IMR-90 (cell line): Measurements from ENCODE around the gene SPATA32. TPM values are rescaled to one million over a fixed set of nuclear protein-coding genes. Genes with fewer than 3 reads are reported as not detected.

Experiments
- ATAC-seq: fragments of 200-7000 bp; cut with Tn5 transposase; 2 replicates; pipeline ENCODE4 v1.9.1; 2020; ENCODE audit warnings: low read depth, mild to moderate bottlenecking, moderate library complexity
- BruUV-seq: library from RNA; stranded (reverse); fragments of 400-500 nt; replicated peaks from 2 replicates; lab custom pipeline; 2021; lab: Mats Ljungman, UMichigan
- CTCF ChIA-PET: fragments of 300-600 bp; formaldehyde crosslinking; extraction: SDS; loops from one replicate; lab custom pipeline; 2021; ENCODE audit warnings: antibody characterized with exemption; lab: Yijun Ruan, JAX
- POLR2A ChIA-PET: fragments of 300-600 bp; sonication (Branson Sonifier 250); formaldehyde crosslinking; loops from one replicate; lab custom pipeline; 2022; ENCODE audit warnings: antibody characterized with exemption; ENCODE audit not compliant: unreplicated experiment; lab: Charles Lee
- DNase-seq: peaks from one replicate; pipeline ENCODE4 v3.0.0; 2013
- H2AFZ ChIP-seq: replicated peaks from 2 replicates; pipeline ENCODE3; 2013; ENCODE audit warnings: low read length, mild to moderate bottlenecking; ENCODE audit not compliant: poor library complexity
- H2AK5ac ChIP-seq: 2 replicates; pipeline ENCODE4 v1.6.1; 2013; ENCODE audit warnings: low read depth, low read length, inconsistent platforms
- H2AK9ac ChIP-seq: replicated peaks from 2 replicates; pipeline ENCODE3; 2013; ENCODE audit warnings: mild to moderate bottlenecking, low read depth, low read length, moderate library complexity; ENCODE audit not compliant: poor library complexity
- H2BK120ac ChIP-seq: 2 replicates; pipeline ENCODE4 v1.6.1; 2013; ENCODE audit warnings: low read depth, low read length, inconsistent platforms
- H2BK15ac ChIP-seq: 3 replicates; pipeline ENCODE4 v1.6.1; 2013; ENCODE audit warnings: low read depth, low read length, inconsistent platforms
- H2BK20ac ChIP-seq: 2 replicates; pipeline ENCODE4 v1.6.1; 2013; ENCODE audit warnings: low read depth, mild to moderate bottlenecking, inconsistent platforms, low read length, moderate library complexity
- H2BK5ac ChIP-seq: 2 replicates; pipeline ENCODE4 v1.6.1; 2013; ENCODE audit warnings: mild to moderate bottlenecking, low read depth, low read length, inconsistent platforms; ENCODE audit not compliant: poor library complexity, severe bottlenecking
- H3K14ac ChIP-seq: replicated peaks from 2 replicates; pipeline ENCODE4 v1.6.1; 2013; ENCODE audit warnings: low read depth, low read length, inconsistent platforms
- H3K18ac ChIP-seq: 2 replicates; pipeline ENCODE4 v1.6.1; 2013; ENCODE audit warnings: low read depth, low read length, control low read depth
- H3K23ac ChIP-seq: 2 replicates; pipeline ENCODE4 v1.6.1; 2013; ENCODE audit warnings: low read depth, low read length, inconsistent platforms
- H3K27ac ChIP-seq: 2 replicates; pipeline ENCODE4 v1.5.1; 2013; ENCODE audit warnings: mild to moderate bottlenecking, control low read depth, low read length; ENCODE audit not compliant: insufficient read depth
- H3K27me3 ChIP-seq: 2 replicates; pipeline ENCODE4 v1.6.1; 2013; ENCODE audit warnings: low read length; ENCODE audit not compliant: control insufficient read depth, insufficient read depth
- H3K36me3 ChIP-seq: 2 replicates; pipeline ENCODE4 v1.6.1; 2013; ENCODE audit warnings: low read length, mixed read lengths; ENCODE audit not compliant: control insufficient read depth, insufficient read depth
- H3K4ac ChIP-seq: 2 replicates; pipeline ENCODE4 v1.6.1; 2013; ENCODE audit warnings: low read depth, low read length, inconsistent platforms
- H3K4me1 ChIP-seq: 2 replicates; pipeline ENCODE4 v1.6.1; 2013; ENCODE audit warnings: low read length, mixed read lengths; ENCODE audit not compliant: control insufficient read depth, insufficient read depth
- H3K4me2 ChIP-seq: 2 replicates; pipeline ENCODE4 v1.6.1; 2013; ENCODE audit warnings: low read depth, mild to moderate bottlenecking, control low read depth, low read length, moderate library complexity
- H3K4me3 ChIP-seq: 2 replicates; pipeline ENCODE4 v1.5.1; 2013; ENCODE audit warnings: low read depth, mild to moderate bottlenecking, control low read depth, low read length, moderate library complexity; ENCODE audit not compliant: insufficient read depth
- H3K56ac ChIP-seq: 2 replicates; pipeline ENCODE4 v1.6.1; 2013; ENCODE audit warnings: low read length, inconsistent platforms; ENCODE audit not compliant: insufficient read depth; ENCODE audit errors: extremely low read depth
- H3K79me1 ChIP-seq, 2 experiments: 2 replicates each; pipeline ENCODE4 v1.6.1; 2013; ENCODE audit warnings: low read length in 2 of 2, inconsistent platforms in 1 of 2, low read depth in 1 of 2
- H3K9ac ChIP-seq: 2 replicates; pipeline ENCODE4 v1.6.1; 2013; ENCODE audit warnings: low read depth, low read length, control low read depth
- H3K9me1 ChIP-seq: 2 replicates; pipeline ENCODE4 v1.6.1; 2013; ENCODE audit warnings: low read length, inconsistent platforms; ENCODE audit not compliant: insufficient read depth
- H3K9me3 ChIP-seq: 2 replicates; pipeline ENCODE4 v1.6.1; 2013; ENCODE audit warnings: low read length; ENCODE audit not compliant: control insufficient read depth, insufficient read depth
- H4K20me1 ChIP-seq: 2 replicates; pipeline ENCODE4 v1.6.1; 2013; ENCODE audit warnings: low read length, inconsistent platforms; ENCODE audit not compliant: insufficient read depth
- H4K5ac ChIP-seq: 2 replicates; pipeline ENCODE4 v1.6.1; 2013; ENCODE audit warnings: mild to moderate bottlenecking, low read depth, low read length, control low read depth
- H4K8ac ChIP-seq, 2 experiments: 2 replicates each; pipeline ENCODE4 v1.6.1; 2013; ENCODE audit warnings: low read depth in 2 of 2, low read length in 2 of 2, control low read depth in 1 of 2, inconsistent platforms in 1 of 2
- H4K91ac ChIP-seq: 2 replicates; pipeline ENCODE4 v1.6.1; 2013; ENCODE audit warnings: low read depth, low read length, inconsistent platforms; ENCODE audit not compliant: insufficient read depth
- BHLHE40 ChIP-seq: fragments of 150-350 bp; IDR thresholded peaks from 2 replicates; pipeline ENCODE4 v1.6.1; 2016; ENCODE audit warnings: mild to moderate bottlenecking, low read depth, low read length
- CEBPB ChIP-seq: IDR thresholded peaks from 2 replicates; pipeline ENCODE4 v1.6.1; 2012; ENCODE audit warnings: low read depth, low read length, improper control_type of control experiment
- CHD1 ChIP-seq: IDR thresholded peaks from 2 replicates; pipeline ENCODE4 v1.6.1; 2012; ENCODE audit warnings: low read depth, low read length, improper control_type of control experiment
- CTCF ChIP-seq: conservative IDR thresholded peaks from 2 replicates; pipeline ENCODE4 v1.5.1; 2012; ENCODE audit warnings: mild to moderate bottlenecking, low read depth, low read length, improper control_type of control experiment
- ELK1 ChIP-seq: fragments of 150-350 bp; IDR thresholded peaks from 2 replicates; pipeline ENCODE4 v1.6.1; 2016; ENCODE audit warnings: low read depth, mild to moderate bottlenecking, low read length, moderate library complexity, borderline replicate concordance
- FOS ChIP-seq: fragments of 150-350 bp; IDR thresholded peaks from 2 replicates; pipeline ENCODE4 v1.6.1; 2016; ENCODE audit warnings: low read depth, low read length
- MAFK ChIP-seq: IDR thresholded peaks from 2 replicates; pipeline ENCODE4 v1.6.1; 2012; ENCODE audit warnings: low read depth, low read length, improper control_type of control experiment
- MAZ ChIP-seq: IDR thresholded peaks from 2 replicates; pipeline ENCODE4 v1.6.1; 2012; ENCODE audit warnings: low read depth, mild to moderate bottlenecking, low read length, improper control_type of control experiment, moderate library complexity, borderline replicate concordance
- MXI1 ChIP-seq: IDR thresholded peaks from 2 replicates; pipeline ENCODE4 v1.6.1; 2012; ENCODE audit warnings: low read depth, mild to moderate bottlenecking, low read length, moderate library complexity, borderline replicate concordance
- NFE2L2 ChIP-seq: fragments of 150-350 bp; IDR thresholded peaks from 2 replicates; pipeline ENCODE4 v1.6.1; 2016; ENCODE audit warnings: low read depth, mild to moderate bottlenecking, low read length
- POLR2A ChIP-seq: IDR thresholded peaks from 2 replicates; pipeline ENCODE4 v1.6.1; 2012; ENCODE audit warnings: mild to moderate bottlenecking, low read depth, low read length
- RAD21 ChIP-seq: IDR thresholded peaks from 2 replicates; pipeline ENCODE4 v1.6.1; 2012; ENCODE audit warnings: low read length, improper control_type of control experiment
- RCOR1 ChIP-seq: IDR thresholded peaks from 2 replicates; pipeline ENCODE4 v1.6.1; 2012; ENCODE audit warnings: mild to moderate bottlenecking, low read length, improper control_type of control experiment; ENCODE audit not compliant: insufficient replicate concordance
- RFX5 ChIP-seq: IDR thresholded peaks from 2 replicates; pipeline ENCODE4 v1.8.0; 2012; ENCODE audit warnings: low read depth, mild to moderate bottlenecking, low read length, moderate library complexity
- SMC3 ChIP-seq: fragments of 150-350 bp; IDR thresholded peaks from 2 replicates; pipeline ENCODE4 v1.6.1; 2016; ENCODE audit warnings: low read depth, mild to moderate bottlenecking, antibody characterized with exemption, low read length, moderate library complexity
- USF2 ChIP-seq: fragments of 150-350 bp; IDR thresholded peaks from 2 replicates; pipeline ENCODE4 v1.6.1; 2017; ENCODE audit warnings: mild to moderate bottlenecking, antibody characterized with exemption, low read length, low read depth
- WGBS, 2 experiments: methylation state at CpG; one replicate each; pipeline versions ENCODE4 v1.1.5 to v1.1.7; 2013; ENCODE audit warnings: missing lambda C conversion rate in 2 of 2; ENCODE audit not compliant: insufficient read length in 1 of 2; ENCODE audit errors: extremely low coverage in 2 of 2; 5-methylcytosine and 5-hydroxymethylcytosine counted together
- dilution Hi-C: fragments of 300-500 bp; cut with HindIII; formaldehyde crosslinking; loops from one replicate; pipeline ENCODE4 v1.14.3; 2018; ENCODE audit warnings: low sequenced_read_pairs; ENCODE audit not compliant: unreplicated experiment
- in situ Hi-C: fragments of 300-500 bp; cut with MboI; formaldehyde crosslinking; loops from 3 replicates; pipeline ENCODE4 v1.14.3; 2019; ENCODE audit warnings: low sequenced_read_pairs, inconsistent platforms, mixed read lengths
- intact Hi-C: fragments of 100-400 bp; cut with micrococcal nuclease; formaldehyde crosslinking; loops from 2 replicates; pipeline ENCODE4 v1.10.0; 2022
- polyA plus RNA-seq, 3 experiments: library from polyadenylated mRNA; depleted of rRNA; stranded (reverse); fragments of >200 nt; gene quantifications; 2 replicates each; pipeline ENCODE4 v1.2.3, GENCODE V29; 2012; ENCODE audit warnings: low replicate concordance in 1 of 3
- total RNA-seq: library from RNA; depleted of rRNA; stranded (reverse); fragments of >200 nt; gene quantifications from 2 replicates; pipeline ENCODE4 v1.2.3, GENCODE V29; 2012

Gene SPATA32
- total and polyA plus RNA-seq, 2 of the 4 experiments (the other 2 are of a cell fraction): 0.18 TPM; not detected in 1

GRCh38 chr17:45306094-45306493 is 44.2 kb upstream of the SPATA32 start:
- peak overlapping the region; percentile 48 for H2BK5ac ChIP-seq
- H3K9ac ChIP-seq: no peak overlapping the region
- POLR2A ChIA-PET: no interaction called here
- peaks cover 54% of the 10 kb centered on the region for H4K20me1 ChIP-seq
- peaks cover 34% of the 10 kb centered on the region for H3K9me1 ChIP-seq
- H3K23ac ChIP-seq: peak overlapping the region; percentile 14; the same call in 1 of the 2 replicates
- no peak overlapping the region for H4K91ac ChIP-seq
- peaks cover 6% of the 10 kb centered on the region for H3K36me3 ChIP-seq
- H3K18ac ChIP-seq: no peak overlapping the region
- ATAC-seq (no peak), DNase-seq (no peak)
- no peaks in the 10 kb centered on the region for H3K9me3 ChIP-seq
- H4K8ac ChIP-seq: no peak overlapping the region
- H2AFZ ChIP-seq: no peak overlapping the region
- no peak overlapping the region for H3K4me3 ChIP-seq
- H2AK9ac ChIP-seq: no peak overlapping the region
- in situ Hi-C loops: no loop called here
- no peak overlapping the region for H3K4ac ChIP-seq
- peaks cover 43 to 81% of the 10 kb centered on the region in 2 experiments for H3K79me1 ChIP-seq
- intact Hi-C loops: no loop called here
- H2BK15ac ChIP-seq: no peak overlapping the region
- WGBS, 2 experiments: no CpG with 5 or more reads among the region's 4 CpGs
- dilution Hi-C loops: no loop called here
- CTCF ChIA-PET: interaction anchor here (1.4 kb wide), 1 partner anchor 10 kb away, joined by 3 read pairs; no protein-coding TSS in a partner anchor
- H2BK20ac ChIP-seq: no peak overlapping the region
- no peak overlapping the region for H4K5ac ChIP-seq
- H3K14ac ChIP-seq: no peak overlapping the region
- H2BK120ac ChIP-seq: no peak overlapping the region
- no peaks in the 10 kb centered on the region for H3K27me3 ChIP-seq
- BruUV-seq: no TSS peak
- TF ChIP-seq RFX5 (no peak), MAZ (no peak), SMC3 (no peak), NFE2L2 (no peak), CTCF (no peak), CEBPB (no peak), MAFK (no peak), RCOR1 (no peak), RAD21 (no peak), MXI1 (no peak), FOS (no peak), CHD1 (no peak), ELK1 (no peak), POLR2A (no peak), USF2 (no peak), BHLHE40 (no peak)
- peaks cover 28% of the 10 kb centered on the region for H3K4me1 ChIP-seq
- no peak overlapping the region for H3K27ac ChIP-seq
- H2AK5ac ChIP-seq: peak overlapping the region; percentile 5; the same call in 1 of the 2 replicates
- H3K56ac ChIP-seq: no peak overlapping the region
- no peak overlapping the region for H3K4me2 ChIP-seq
